HCEC 1CT (cell line): ENCODE results near the gene ALAD.

Experiments used
- DNase-seq: peaks from one replicate; pipeline ENCODE4 v3.0.0-alpha.2; 2017

ALAD gene

GRCh38 chr9:113343732-113344231 lies 57.3 kb downstream of the ALAD start:
- no peak for DNase-seq

DNA sequence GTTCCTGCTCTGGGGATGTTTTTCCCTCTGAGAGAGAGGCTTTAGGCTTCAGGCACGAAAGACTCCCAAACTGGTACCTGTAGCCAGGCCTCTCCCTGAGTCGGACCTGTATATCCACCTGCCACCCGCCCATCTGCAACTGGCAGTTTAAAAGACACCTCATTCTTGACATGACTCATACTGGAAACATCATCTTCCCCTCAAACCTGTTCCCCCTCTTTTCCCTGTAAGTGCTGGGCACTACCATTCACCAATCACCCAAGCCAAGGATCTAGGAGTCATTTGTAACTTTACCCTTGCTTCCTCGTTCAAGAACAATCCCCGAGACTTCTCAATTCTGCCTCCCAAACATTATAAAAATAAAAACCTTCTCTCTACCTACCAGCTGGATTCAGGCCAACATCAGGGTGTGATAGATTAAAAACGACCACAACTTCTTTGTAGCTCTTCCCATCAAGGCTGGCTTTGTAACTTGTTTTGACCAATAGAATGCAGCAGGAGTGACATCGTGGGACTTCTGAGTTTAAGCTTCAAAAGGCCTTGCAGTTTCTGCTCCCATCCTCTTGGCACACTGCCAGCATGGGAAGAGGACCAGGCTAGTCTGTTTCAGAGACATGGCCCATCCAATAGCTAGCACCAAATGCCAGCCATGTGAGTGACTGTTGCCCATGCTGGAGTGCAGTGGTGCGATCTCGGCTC lies 59.2 kb downstream of the ALAD start:
- no peak for DNase-seq

DNA sequence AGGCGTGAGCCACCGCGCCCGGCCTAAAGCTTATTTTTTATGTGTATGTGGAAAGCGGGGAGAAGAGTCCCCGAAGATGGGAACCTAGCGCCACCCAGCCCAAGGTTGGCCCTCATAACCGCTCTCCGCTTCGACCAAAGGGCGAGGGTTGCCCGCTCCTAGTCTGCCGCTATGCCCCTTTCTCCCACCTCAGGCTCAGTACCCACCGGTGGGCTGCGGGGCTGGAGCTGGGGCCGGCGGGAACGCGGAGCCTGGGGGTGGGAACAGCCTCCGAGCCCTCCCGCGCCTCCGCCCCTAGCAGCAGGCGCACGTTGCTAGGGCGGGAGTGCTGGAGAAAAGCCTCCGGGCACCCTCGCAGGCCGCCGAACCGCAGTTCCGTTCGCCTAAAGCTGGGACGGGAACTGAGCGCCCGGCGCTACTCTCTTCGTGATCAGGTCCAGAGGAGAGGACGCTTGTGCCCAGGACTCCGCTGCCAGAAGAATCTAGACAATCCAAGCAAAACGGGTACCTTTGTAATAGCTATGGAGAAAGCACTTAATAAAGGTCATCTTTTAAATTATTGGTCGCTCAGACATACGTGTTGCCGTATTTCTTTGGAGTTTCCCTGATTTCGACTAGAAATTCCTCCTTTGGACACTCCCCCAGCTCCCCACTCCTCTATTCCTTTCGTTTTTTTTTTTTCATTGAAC lies 60.9 kb downstream of the ALAD start, which contains the start of gene WDR31:
Gene WDR31, minus strand, starts transcription at position 265 of the 689 bp plus-strand sequence. CDS start 8,253 bp downstream, outside the sequence.
- DNase-seq: peak; percentile 84

GRCh38 chr9:113337714-113338113 lies 63.4 kb downstream of the ALAD start:
- no peak for DNase-seq
